Sigmoid colon (tissue), 3 donors: Measurements from ENCODE around the gene ALG12.

ENCODE experiments used
- POLR2A ChIP-seq, 2 donors: fragments of 450-650 bp; IDR thresholded peaks; one replicate each; pipeline ENCODE4 v1.6.1; 2016; ENCODE audit warnings: antibody characterized with exemption in 2 of 2, mild to moderate bottlenecking in 2 of 2, moderate library complexity in 2 of 2
- TF ChIP-seq, protein P1 (sequence below), 4 experiments: fragments of 450-650 bp in 3 of 4; fragments of 200-600 bp in 1 of 4; IDR thresholded peaks; one replicate each; pipeline ENCODE4 v1.5.1; 2016 to 2019; ENCODE audit warnings: antibody characterized with exemption in 4 of 4, mild to moderate bottlenecking in 3 of 4, moderate library complexity in 2 of 4

DNA sequence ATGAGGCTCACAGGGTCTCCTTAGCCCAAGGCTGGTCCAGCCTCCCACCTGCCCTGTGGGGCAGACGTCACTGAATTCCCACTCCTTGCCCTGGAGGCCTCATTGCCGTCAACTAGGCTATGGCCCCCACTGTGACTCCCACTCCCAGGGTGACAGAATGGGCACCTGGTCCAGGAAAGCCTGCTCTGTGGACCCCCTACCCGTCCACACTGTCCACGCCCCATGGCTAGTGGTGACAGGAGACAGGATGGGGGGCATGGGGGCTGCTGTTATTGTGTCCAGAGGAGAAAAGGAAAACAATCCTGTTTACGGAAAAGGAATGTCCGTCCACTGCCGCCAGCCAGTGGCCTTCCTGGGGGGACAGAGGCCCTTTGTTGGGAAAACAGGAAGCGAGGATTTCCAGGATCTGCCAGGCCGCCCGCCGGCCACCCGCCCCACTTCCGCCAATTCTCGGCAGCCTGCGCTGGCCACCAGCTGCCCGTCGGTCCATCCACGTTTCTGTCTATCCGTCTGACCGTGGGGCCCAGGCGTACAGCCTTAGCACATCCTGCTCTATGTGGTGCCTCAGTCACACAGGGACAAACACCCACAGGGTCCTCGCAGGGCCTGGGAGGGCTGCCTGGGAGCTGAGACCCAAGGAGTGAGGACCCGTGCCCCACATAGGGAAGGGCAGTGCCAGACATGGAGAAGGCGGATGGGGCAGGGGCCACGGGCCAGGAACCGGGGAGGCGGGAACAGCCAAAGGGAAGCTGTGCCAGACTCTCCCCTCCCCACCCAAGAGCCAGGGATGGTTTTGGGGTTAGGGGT is 19.7 kb upstream of the ALG12 start:
- TF ChIP-seq, protein P1, sequence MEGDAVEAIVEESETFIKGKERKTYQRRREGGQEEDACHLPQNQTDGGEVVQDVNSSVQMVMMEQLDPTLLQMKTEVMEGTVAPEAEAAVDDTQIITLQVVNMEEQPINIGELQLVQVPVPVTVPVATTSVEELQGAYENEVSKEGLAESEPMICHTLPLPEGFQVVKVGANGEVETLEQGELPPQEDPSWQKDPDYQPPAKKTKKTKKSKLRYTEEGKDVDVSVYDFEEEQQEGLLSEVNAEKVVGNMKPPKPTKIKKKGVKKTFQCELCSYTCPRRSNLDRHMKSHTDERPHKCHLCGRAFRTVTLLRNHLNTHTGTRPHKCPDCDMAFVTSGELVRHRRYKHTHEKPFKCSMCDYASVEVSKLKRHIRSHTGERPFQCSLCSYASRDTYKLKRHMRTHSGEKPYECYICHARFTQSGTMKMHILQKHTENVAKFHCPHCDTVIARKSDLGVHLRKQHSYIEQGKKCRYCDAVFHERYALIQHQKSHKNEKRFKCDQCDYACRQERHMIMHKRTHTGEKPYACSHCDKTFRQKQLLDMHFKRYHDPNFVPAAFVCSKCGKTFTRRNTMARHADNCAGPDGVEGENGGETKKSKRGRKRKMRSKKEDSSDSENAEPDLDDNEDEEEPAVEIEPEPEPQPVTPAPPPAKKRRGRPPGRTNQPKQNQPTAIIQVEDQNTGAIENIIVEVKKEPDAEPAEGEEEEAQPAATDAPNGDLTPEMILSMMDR (IDR thresholded peaks at IDR 0.05), result no peak
- no peak for TF ChIP-seq POLR2A (IDR thresholded peaks at IDR 0.05)
